GM23338 (cell line): ENCODE measurements around the gene SPZ1. TPM values are rescaled to one million over a fixed set of nuclear protein-coding genes. Genes with fewer than 3 reads are reported as not detected.
A peak's percentile ranks its signal among the peaks of the same experiment; 100 is the strongest.
"Not testable (repeated sequence)": the region's sequence is repeated elsewhere in the genome, so short reads cannot be mapped to it uniquely, and the experiment has no call there.

Experiments
- ATAC-seq: fragments of 200-7000 bp; cut with Tn5 transposase; 3 replicates; pipeline ENCODE4 v1.9.1; 2020
- DNase-seq: peaks from one replicate; pipeline ENCODE4 v3.0.0-alpha.2; 2015; ENCODE audit warnings: low spot score
- H2AFZ ChIP-seq: fragments of 200-600 bp; sonication (generic); 2 replicates; pipeline ENCODE4 v1.8.0; 2016; ENCODE audit warnings: antibody characterized with exemption, mild to moderate bottlenecking, moderate library complexity
- H3F3A ChIP-seq: fragments of 200-600 bp; sonication (generic); replicated peaks from 2 replicates; pipeline ENCODE4 v1.8.0; 2017; ENCODE audit warnings: antibody characterized with exemption, mixed run types, low read depth
- H3K27ac ChIP-seq: fragments of 200-600 bp; sonication (generic); 2 replicates; pipeline ENCODE4 v1.6.1; 2016; ENCODE audit warnings: low read depth
- H3K27me3 ChIP-seq: fragments of 200-600 bp; sonication (generic); 2 replicates; pipeline ENCODE4 v1.8.0; 2016; ENCODE audit warnings: mild to moderate bottlenecking, mixed run types, moderate library complexity; ENCODE audit not compliant: insufficient read depth
- H3K36me3 ChIP-seq: fragments of 200-600 bp; sonication (generic); 2 replicates; pipeline ENCODE4 v1.8.0; 2016; ENCODE audit warnings: mild to moderate bottlenecking; ENCODE audit not compliant: insufficient read depth
- H3K4me1 ChIP-seq: fragments of 200-600 bp; sonication (generic); 2 replicates; pipeline ENCODE4 v1.8.0; 2016; ENCODE audit warnings: mild to moderate bottlenecking, moderate library complexity; ENCODE audit not compliant: insufficient read depth
- H3K4me2 ChIP-seq: fragments of 200-600 bp; sonication (generic); 2 replicates; pipeline ENCODE4 v1.7.1; 2017; ENCODE audit warnings: mixed run types
- H3K4me3 ChIP-seq: fragments of 200-600 bp; sonication (generic); 2 replicates; pipeline ENCODE4 v1.6.1; 2016; ENCODE audit warnings: mixed run types
- H3K79me2 ChIP-seq: fragments of 200-600 bp; sonication (generic); replicated peaks from 2 replicates; pipeline ENCODE4 v1.8.0; 2017; ENCODE audit warnings: mild to moderate bottlenecking; ENCODE audit not compliant: insufficient read depth
- H3K9me2 ChIP-seq: fragments of 200-600 bp; sonication (generic); 2 replicates; pipeline ENCODE4 v1.8.0; 2017; ENCODE audit not compliant: insufficient read depth
- H4K20me1 ChIP-seq: fragments of 200-600 bp; sonication (generic); replicated peaks from 2 replicates; pipeline ENCODE4 v1.8.0; 2017; ENCODE audit warnings: mild to moderate bottlenecking; ENCODE audit not compliant: insufficient read depth
- H3K27ac Mint-ChIP-seq: 2 replicates; pipeline ENCODE4 v1.8.0; 2020; ENCODE audit warnings: inconsistent platforms, mild to moderate bottlenecking, moderate library complexity, mixed read lengths
- H3K27me3 Mint-ChIP-seq: 3 replicates; pipeline ENCODE4 v1.8.0; 2022; ENCODE audit warnings: low read depth, mild to moderate bottlenecking, moderate library complexity, mixed read lengths, inconsistent platforms; ENCODE audit not compliant: insufficient read depth, poor library complexity
- H3K36me3 Mint-ChIP-seq: 3 replicates; pipeline ENCODE4 v1.8.0; 2021; ENCODE audit warnings: low read depth, mild to moderate bottlenecking, inconsistent platforms, moderate library complexity, mixed read lengths
- H3K4me1 Mint-ChIP-seq: 3 replicates; pipeline ENCODE4 v1.8.0; 2020; ENCODE audit warnings: mild to moderate bottlenecking, inconsistent platforms, mixed read lengths
- H3K4me3 Mint-ChIP-seq: 3 replicates; pipeline ENCODE4 v1.8.0; 2021; ENCODE audit warnings: moderate library complexity, mild to moderate bottlenecking, inconsistent platforms, mixed read lengths
- H3K9me3 Mint-ChIP-seq: 3 replicates; pipeline ENCODE4 v1.8.0; 2020; ENCODE audit warnings: moderate library complexity, mild to moderate bottlenecking, inconsistent platforms, mixed read lengths
- CREB1 ChIP-seq: fragments of 250-450 bp; sonication (Bioruptor Pico); IDR thresholded peaks from 2 replicates; pipeline ENCODE4 v1.5.0; 2020; ENCODE audit warnings: low read depth, mild to moderate bottlenecking, moderate library complexity
- EZH2phosphoT487 ChIP-seq: fragments of 200-600 bp; sonication (generic); IDR thresholded peaks from one replicate; pipeline ENCODE4 v1.8.1; 2018; ENCODE audit warnings: antibody characterized with exemption; ENCODE audit not compliant: unreplicated experiment
- JUNB ChIP-seq: IDR thresholded peaks from one replicate; pipeline ENCODE4 v1.6.1; 2016; ENCODE audit warnings: antibody characterized with exemption; ENCODE audit not compliant: unreplicated experiment
- REST ChIP-seq: IDR thresholded peaks from one replicate; pipeline ENCODE4 v1.6.1; 2018; ENCODE audit warnings: antibody characterized with exemption; ENCODE audit not compliant: unreplicated experiment
- STAT1 ChIP-seq: IDR thresholded peaks from one replicate; pipeline ENCODE4 v1.6.1; 2016; ENCODE audit warnings: antibody characterized with exemption; ENCODE audit not compliant: unreplicated experiment
- ZNF462 ChIP-seq: fragments of 250-450 bp; sonication (Bioruptor Pico); IDR thresholded peaks from 2 replicates; pipeline ENCODE4 v1.5.0; 2020; ENCODE audit warnings: mild to moderate bottlenecking, moderate library complexity
- long read RNA-seq: library from polyadenylated mRNA; unstranded; transcript quantifications from one replicate; pipeline ENCODE4 v2.0.0, GENCODE V29; 2020; ENCODE audit not compliant: unreplicated experiment
- polyA plus RNA-seq: library from polyadenylated mRNA; unstranded; fragments of >200 nt; fragmentation: Nextera tagmentation; extraction: Ambion mirVana; gene quantifications from 2 replicates; pipeline ENCODE4 v1.2.1, GENCODE V29; 2016
- total RNA-seq: library from RNA; depleted of rRNA; stranded (reverse); fragments of >200 nt; shearing (Covaris generic); gene quantifications from 2 replicates; pipeline ENCODE4 v1.2.3, GENCODE V29; 2014; rRNA removed

The SPZ1 gene
- total RNA-seq, result not detected in 2 replicates
- not detected in 2 replicates for polyA plus RNA-seq
- long read RNA-seq, result 0 reads

- no peak for DNase-seq
- H3K27ac ChIP-seq, result no peak within 1 kb of the TSS
- H3F3A ChIP-seq, result no peaks in the 10 kb centered on the region
- no peak within 1 kb of the TSS for H3K4me3 ChIP-seq
- H3K36me3 Mint-ChIP-seq, result no peaks in the 10 kb centered on the region
- H3K4me1 ChIP-seq, result no peaks in the 10 kb centered on the region
- no peaks in the 10 kb centered on the region for H3K4me1 Mint-ChIP-seq
- H3K4me2 ChIP-seq, result no peak within 1 kb of the TSS
- no peaks in the 10 kb centered on the region for H4K20me1 ChIP-seq
- H3K79me2 ChIP-seq, result no peaks in the 10 kb centered on the region
- TF ChIP-seq JUNB (no peak), REST (no peak), STAT1 (no peak), CREB1 (CRISPR knock-in tag) (no peak), EZH2phosphoT487 (no peak), ZNF462 (CRISPR knock-in tag) (no peak)
- peak within 1 kb of the TSS; percentile 49 for H2AFZ ChIP-seq
- no peaks in the 10 kb centered on the region for H3K27me3 Mint-ChIP-seq
- no peak for ATAC-seq
- H3K36me3 ChIP-seq, result no peaks in the 10 kb centered on the region
- H3K9me3 Mint-ChIP-seq, result peaks cover 2% of the 10 kb centered on the region; the same call in 1 of the 3 replicates
- peaks cover 2% of the 10 kb centered on the region; the same call in 1 of the 2 replicates for H3K9me2 ChIP-seq
- H3K4me3 Mint-ChIP-seq, result no peak within 1 kb of the TSS
- no peaks in the 10 kb centered on the region for H3K27me3 ChIP-seq
- no peak within 1 kb of the TSS for H3K27ac Mint-ChIP-seq
Observed at GRCh38 chr5:80319702-80320101, at the start of gene SPZ1. Gene SPZ1, plus strand, starts transcription at chr5:80320002. Its CDS starts 214 bp downstream, at chr5:80320216.

- DNase-seq, H4K20me1 ChIP-seq, H3K27me3 ChIP-seq, H3K4me3 Mint-ChIP-seq, H3K36me3 Mint-ChIP-seq, H3K9me3 Mint-ChIP-seq, H3K27ac ChIP-seq, ATAC-seq, H3K27ac Mint-ChIP-seq, H3K79me2 ChIP-seq, H3K27me3 Mint-ChIP-seq, H2AFZ ChIP-seq, H3K9me2 ChIP-seq, H3K36me3 ChIP-seq, H3F3A ChIP-seq, H3K4me2 ChIP-seq, H3K4me3 ChIP-seq: not testable (repeated sequence)
- H3K4me1 ChIP-seq, result peaks cover 18% of the 10 kb centered on the region; the same call in 1 of the 2 replicates
- H3K4me1 Mint-ChIP-seq, result peaks cover 17% of the 10 kb centered on the region
Observed at GRCh38 chr5:80270543-80270942, 49.3 kb upstream of the SPZ1 start.
